Calu3 (cell line): Measurements from ENCODE around the gene GLIPR2. TPM values are rescaled to one million over a fixed set of nuclear protein-coding genes. Genes with fewer than 3 reads are reported as not detected.

ENCODE experiments used
- BruUV-seq: library from RNA; stranded (reverse); fragments of 400-500 nt; replicated peaks from 2 replicates; lab custom pipeline; 2021; lab: Mats Ljungman, UMichigan
- CTCF ChIA-PET: fragments of 300-600 bp; sonication (Branson Sonifier 250); formaldehyde crosslinking; loops from one replicate; lab custom pipeline; 2022; ENCODE audit warnings: antibody characterized with exemption; lab: Charles Lee
- DNase-seq: peaks from one replicate; pipeline ENCODE4 v3.0.0; 2022
- H3K27ac Mint-ChIP-seq: one replicate; pipeline ENCODE4 v1.8.0; 2022; ENCODE audit warnings: mixed read lengths; ENCODE audit not compliant: unreplicated experiment
- H3K27me3 Mint-ChIP-seq: one replicate; pipeline ENCODE4 v1.8.0; 2022; ENCODE audit warnings: mixed read lengths; ENCODE audit not compliant: unreplicated experiment
- H3K36me3 Mint-ChIP-seq: one replicate; pipeline ENCODE4 v1.8.0; 2022; ENCODE audit warnings: mild to moderate bottlenecking, moderate library complexity, mixed read lengths; ENCODE audit not compliant: insufficient read depth, unreplicated experiment
- H3K4me1 Mint-ChIP-seq: one replicate; pipeline ENCODE4 v1.8.0; 2022; ENCODE audit warnings: mild to moderate bottlenecking, low read depth, mixed read lengths; ENCODE audit not compliant: unreplicated experiment
- H3K4me3 Mint-ChIP-seq: one replicate; pipeline ENCODE4 v1.8.0; 2022; ENCODE audit warnings: mild to moderate bottlenecking, low read depth, moderate library complexity, mixed read lengths; ENCODE audit not compliant: unreplicated experiment
- H3K9me3 Mint-ChIP-seq: one replicate; pipeline ENCODE4 v1.8.0; 2022; ENCODE audit warnings: low read depth, mixed read lengths; ENCODE audit not compliant: unreplicated experiment
- intact Hi-C: fragments of 100-400 bp; cut with micrococcal nuclease; formaldehyde crosslinking; loops from one replicate; pipeline ENCODE4 v1.10.0; 2022; ENCODE audit not compliant: unreplicated experiment
- total RNA-seq: library from RNA; stranded (reverse); gene quantifications from 2 replicates; pipeline ENCODE4 v1.2.3, GENCODE V29; 2022
- TF ChIP-seq, protein P1 (sequence below): fragments of 200-600 bp; IDR thresholded peaks from one replicate; pipeline ENCODE4 v1.8.0; 2022; ENCODE audit warnings: antibody characterized with exemption; ENCODE audit not compliant: unreplicated experiment

The GLIPR2 gene
- total RNA-seq, 1 experiment from 2014 or later = 0.19 TPM

- Mint-ChIP-seq H3K4me3 (no peak overlapping the region), H3K36me3 (no peaks in the 10 kb centered on the region), H3K4me1 (no peaks in the 10 kb centered on the region), H3K9me3 (no peaks in the 10 kb centered on the region), H3K27ac (no peak overlapping the region), H3K27me3 (peaks cover 18% of the 10 kb centered on the region)
- intact Hi-C loops = no loop called here
- TF ChIP-seq, protein P1, sequence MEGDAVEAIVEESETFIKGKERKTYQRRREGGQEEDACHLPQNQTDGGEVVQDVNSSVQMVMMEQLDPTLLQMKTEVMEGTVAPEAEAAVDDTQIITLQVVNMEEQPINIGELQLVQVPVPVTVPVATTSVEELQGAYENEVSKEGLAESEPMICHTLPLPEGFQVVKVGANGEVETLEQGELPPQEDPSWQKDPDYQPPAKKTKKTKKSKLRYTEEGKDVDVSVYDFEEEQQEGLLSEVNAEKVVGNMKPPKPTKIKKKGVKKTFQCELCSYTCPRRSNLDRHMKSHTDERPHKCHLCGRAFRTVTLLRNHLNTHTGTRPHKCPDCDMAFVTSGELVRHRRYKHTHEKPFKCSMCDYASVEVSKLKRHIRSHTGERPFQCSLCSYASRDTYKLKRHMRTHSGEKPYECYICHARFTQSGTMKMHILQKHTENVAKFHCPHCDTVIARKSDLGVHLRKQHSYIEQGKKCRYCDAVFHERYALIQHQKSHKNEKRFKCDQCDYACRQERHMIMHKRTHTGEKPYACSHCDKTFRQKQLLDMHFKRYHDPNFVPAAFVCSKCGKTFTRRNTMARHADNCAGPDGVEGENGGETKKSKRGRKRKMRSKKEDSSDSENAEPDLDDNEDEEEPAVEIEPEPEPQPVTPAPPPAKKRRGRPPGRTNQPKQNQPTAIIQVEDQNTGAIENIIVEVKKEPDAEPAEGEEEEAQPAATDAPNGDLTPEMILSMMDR = no peak
- no peak for DNase-seq
- CTCF ChIA-PET = interaction anchor here (0.7 kb wide), 1 partner anchor 18 kb away, joined by 3 read pairs; no protein-coding TSS in a partner anchor
- BruUV-seq = no TSS peak
These were observed 27.8 kb downstream of the GLIPR2 start for GRCh38 chr9:36164372-36164771.

DNA sequence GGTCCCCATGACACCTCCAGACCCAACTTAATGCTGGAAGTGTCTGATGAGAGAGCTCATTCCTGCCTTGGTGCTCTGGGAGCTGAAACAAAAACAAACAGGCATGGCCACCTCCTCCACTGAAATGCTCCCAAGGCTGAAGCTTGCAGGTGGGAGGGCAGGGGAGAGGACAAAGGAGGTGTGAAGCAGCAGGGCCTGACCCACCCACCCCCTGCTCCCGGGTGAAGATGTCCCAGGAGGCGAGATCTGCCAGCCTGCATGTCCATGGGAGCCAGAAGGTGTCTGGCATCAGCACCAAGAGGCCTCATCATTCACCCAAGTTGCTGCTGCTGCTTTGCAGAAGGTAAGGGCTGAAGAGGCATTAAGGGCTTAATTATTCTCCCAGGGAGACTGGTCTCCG is 28.5 kb downstream of the GLIPR2 start:
- peaks cover 18% of the 10 kb centered on the region for H3K27me3 Mint-ChIP-seq
- TF ChIP-seq, protein P1 = no peak
- H3K27ac Mint-ChIP-seq = no peak overlapping the region
- intact Hi-C loops = no loop called here
- H3K4me3 Mint-ChIP-seq = no peak overlapping the region
- no peaks in the 10 kb centered on the region for H3K36me3 Mint-ChIP-seq
- no TSS peak for BruUV-seq
- H3K4me1 Mint-ChIP-seq = no peaks in the 10 kb centered on the region
- no peak for DNase-seq
- no peaks in the 10 kb centered on the region for H3K9me3 Mint-ChIP-seq
- CTCF ChIA-PET = no interaction called here

DNA sequence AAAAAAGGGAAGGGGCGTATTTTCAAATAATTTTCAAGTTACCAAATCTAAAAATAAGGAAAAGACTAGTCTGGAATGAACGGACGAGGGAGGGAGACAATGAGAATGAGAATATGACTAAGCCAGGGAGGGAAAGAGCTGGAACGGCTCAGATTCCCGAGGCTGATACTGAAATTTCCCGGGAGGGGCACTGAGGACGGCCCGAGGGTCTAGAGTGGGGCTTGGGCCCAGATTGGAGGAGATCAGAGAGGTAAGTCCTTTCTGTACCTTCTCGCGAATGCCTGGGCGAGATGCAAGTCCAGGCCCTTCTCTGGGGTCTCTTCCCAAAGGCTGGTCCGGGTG is 29.3 kb downstream of the GLIPR2 start:
- H3K27ac Mint-ChIP-seq = no peak overlapping the region

GRCh38 chr9:36166168-36166927 is 29.8 kb downstream of the GLIPR2 start:
- CTCF ChIA-PET = interaction anchor here (0.6 to 1.3 kb wide), 4 partner anchors 18 to 64 kb away, joined by 3 to 6 read pairs (median 4); partner anchors contain the start of gene CLTA
- H3K4me1 Mint-ChIP-seq = no peaks in the 10 kb centered on the region
- no peak overlapping the region for H3K27ac Mint-ChIP-seq
- H3K36me3 Mint-ChIP-seq = no peaks in the 10 kb centered on the region
- DNase-seq = peak; percentile 71
- no peaks in the 10 kb centered on the region for H3K9me3 Mint-ChIP-seq
- BruUV-seq = no TSS peak
- H3K27me3 Mint-ChIP-seq = peaks cover 6% of the 10 kb centered on the region
- H3K4me3 Mint-ChIP-seq = no peak overlapping the region
- intact Hi-C loops = loop anchor here (1.0 kb wide), 1 partner anchor 63 kb away; no protein-coding TSS in a partner anchor
- TF ChIP-seq, protein P1 = peak; percentile 60

More for the DNA sequence above, 29.3 kb downstream of the GLIPR2 start:
- intact Hi-C loops = loop anchor here (1.0 kb wide), 1 partner anchor 62 kb away; no protein-coding TSS in a partner anchor
- Mint-ChIP-seq H3K27me3 (peaks cover 12% of the 10 kb centered on the region), H3K4me3 (no peak overlapping the region), H3K9me3 (no peaks in the 10 kb centered on the region), H3K4me1 (no peaks in the 10 kb centered on the region), H3K36me3 (no peaks in the 10 kb centered on the region)
- TF ChIP-seq, protein P1 = no peak
- CTCF ChIA-PET = no interaction called here
- no peak for DNase-seq
- BruUV-seq = no TSS peak
